ENCODE measurements around the gene SHISA9. TPM values are rescaled to one million over a fixed set of nuclear protein-coding genes. Genes with fewer than 3 reads are reported as not detected.
"Not testable (repeated sequence)": the region's sequence is repeated elsewhere in the genome, so short reads cannot be mapped to it uniquely, and the experiment has no call there.

The SHISA9 gene
- total RNA-seq, 1 donor from 2014 or later, result 14.7 TPM

GRCh38 chr16:12900599-12901203 lies 697 bp upstream of the SHISA9 start:
- DNase-seq, result peak; percentile 22

- DNase-seq, result no peak
These were observed 198 bp upstream of the SHISA9 start for GRCh38 chr16:12901204-12901596.

GRCh38 chr16:12902511-12903372 lies 1.3 kb downstream of the SHISA9 start:
- DNase-seq, result no peak

- DNase-seq, result no peak
These were observed 2.3 kb downstream of the SHISA9 start for GRCh38 chr16:12903407-12904328.

- DNase-seq, result peak; percentile 25
These were observed 2.9 kb downstream of the SHISA9 start for GRCh38 chr16:12904329-12904671.

GRCh38 chr16:12906271-12906670 lies 4.9 kb downstream of the SHISA9 start:
- DNase-seq, result no peak

- DNase-seq, result no peak
These were observed 5.5 kb downstream of the SHISA9 start for GRCh38 chr16:12906765-12907516.

GRCh38 chr16:12907670-12908233 lies 6.4 kb downstream of the SHISA9 start:
- no peak for DNase-seq

- DNase-seq, result no peak
These were observed 15.8 kb downstream of the SHISA9 start for GRCh38 chr16:12917246-12917645.

GRCh38 chr16:12917653-12918052 lies 16.3 kb downstream of the SHISA9 start:
- DNase-seq, result no peak

GRCh38 chr16:12920739-12921138 lies 19.3 kb downstream of the SHISA9 start:
- no peak for DNase-seq

GRCh38 chr16:12923640-12924039 lies 22.2 kb downstream of the SHISA9 start:
- not testable (repeated sequence) for DNase-seq

- no peak for DNase-seq
These were observed 23.8 kb downstream of the SHISA9 start for GRCh38 chr16:12925026-12925800.

GRCh38 chr16:12927591-12927990 lies 26.2 kb downstream of the SHISA9 start:
- no peak for DNase-seq

GRCh38 chr16:12930881-12931280 lies 29.5 kb downstream of the SHISA9 start:
- DNase-seq, result no peak

- DNase-seq, result no peak
These were observed 35.0 kb downstream of the SHISA9 start for GRCh38 chr16:12936391-12936790.

GRCh38 chr16:12941896-12942295 lies 40.5 kb downstream of the SHISA9 start:
- no peak for DNase-seq

- DNase-seq, result no peak
These were observed 41.5 kb downstream of the SHISA9 start for GRCh38 chr16:12942861-12943260.

GRCh38 chr16:12944300-12944699 lies 42.9 kb downstream of the SHISA9 start:
- no peak for DNase-seq

GRCh38 chr16:12951392-12951791 lies 50.0 kb downstream of the SHISA9 start:
- no peak for DNase-seq

- DNase-seq, result no peak
These were observed 50.6 kb downstream of the SHISA9 start for GRCh38 chr16:12951976-12952375.

All from occipital lobe (tissue), 2 donors.